Effector CD4-positive, alpha-beta T cell (primary cell): ENCODE measurements around the gene MCM6.
A peak's percentile ranks its signal among the peaks of the same experiment; 100 is the strongest.

Experiments used
- DNase-seq: peaks from one replicate; pipeline ENCODE4 v3.0.0-alpha.2; 2020

Gene MCM6

DNA sequence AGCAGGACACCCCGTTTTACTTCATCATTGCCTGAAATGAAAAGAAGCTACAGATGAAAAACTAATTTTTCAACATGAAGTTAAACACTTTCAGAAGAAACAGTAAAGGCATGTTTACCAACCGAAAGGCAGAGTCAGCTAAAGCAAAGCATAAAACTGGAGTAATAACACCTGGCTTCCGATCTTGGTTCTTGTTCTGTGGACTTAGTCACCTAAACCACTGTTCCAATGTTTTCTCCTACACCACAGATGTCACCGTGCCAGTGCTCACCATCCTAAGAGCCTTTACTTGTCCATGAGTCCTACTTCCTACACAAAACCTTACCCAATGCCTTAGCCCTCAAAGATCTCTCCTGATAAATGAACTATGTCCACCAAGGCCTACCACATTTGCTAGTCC, 13.5 kb downstream of the MCM6 start:
- DNase-seq, result no peak

DNA sequence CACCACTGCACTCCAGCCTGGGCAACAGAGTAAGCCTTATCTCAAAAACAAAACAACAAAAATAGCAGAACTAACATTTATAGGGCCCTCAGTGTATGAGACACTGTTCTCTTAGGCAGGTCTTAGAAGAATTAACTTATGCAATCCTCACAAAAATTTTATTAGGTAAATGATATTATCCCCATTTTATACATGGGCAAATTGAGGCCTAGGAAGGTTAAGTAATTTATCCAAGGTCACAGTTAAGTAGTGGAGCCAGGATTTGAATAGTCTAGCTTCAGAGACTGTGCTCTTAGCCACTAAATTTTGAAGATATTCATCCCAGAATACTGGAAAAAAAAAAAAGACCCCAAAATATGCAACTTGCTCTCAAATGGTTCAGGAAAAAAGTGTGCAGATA, 22.8 kb downstream of the MCM6 start:
- DNase-seq, result no peak

DNA sequence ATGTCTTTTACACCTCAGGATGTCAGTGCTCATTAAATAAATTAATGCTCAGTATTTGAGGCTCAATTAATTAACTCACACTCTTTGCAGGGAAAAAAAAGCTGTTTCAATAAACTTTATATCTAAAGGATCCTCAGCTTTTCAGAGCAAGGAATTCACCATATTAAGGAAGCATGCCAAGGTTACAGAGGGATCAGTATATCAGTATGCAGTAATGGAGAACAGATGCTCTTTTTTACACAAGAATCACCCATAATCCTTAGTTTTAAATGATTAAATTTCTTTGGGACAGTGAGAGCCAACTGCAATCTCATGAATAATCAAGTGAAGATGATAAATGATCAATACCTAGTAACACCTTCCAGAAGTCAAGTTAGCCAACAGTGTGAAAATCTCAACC, 24.4 kb downstream of the MCM6 start:
- no peak for DNase-seq

DNA sequence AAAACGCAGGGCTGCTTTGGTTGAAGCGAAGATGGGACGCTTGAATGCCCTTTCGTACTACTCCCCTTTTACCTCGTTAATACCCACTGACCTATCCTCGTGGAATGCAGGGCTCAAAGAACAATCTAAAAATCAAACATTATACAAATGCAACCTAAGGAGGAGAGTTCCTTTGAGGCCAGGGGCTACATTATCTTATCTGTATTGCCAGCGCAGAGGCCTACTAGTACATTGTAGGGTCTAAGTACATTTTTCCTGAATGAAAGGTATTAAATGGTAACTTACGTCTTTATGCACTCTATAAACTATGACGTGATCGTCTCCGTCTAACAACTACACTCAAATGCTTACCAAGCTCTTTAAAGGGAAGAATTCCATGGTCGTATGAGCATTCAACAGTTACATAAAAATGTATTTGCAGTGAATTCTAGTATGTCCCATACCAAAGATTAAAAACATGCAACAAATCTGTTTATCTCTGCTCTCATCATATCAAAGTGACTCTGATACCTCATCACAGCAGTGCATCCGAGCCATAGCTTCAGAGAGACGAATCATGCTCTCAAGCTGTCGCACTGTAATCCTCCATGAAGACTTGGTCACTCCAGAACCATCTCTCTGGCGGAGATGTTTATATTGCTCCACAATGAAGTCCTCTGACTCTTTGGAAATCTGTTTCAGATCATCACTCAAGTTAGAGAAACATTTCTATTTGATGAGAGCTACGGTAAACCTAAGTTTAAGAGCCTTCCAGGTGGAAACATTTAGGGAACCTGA, 25.2 kb downstream of the MCM6 start:
- DNase-seq, result no peak

- no peak for DNase-seq
Measured at GRCh38 chr2:135849087-135849486, 27.2 kb downstream of the MCM6 start.

GRCh38 chr2:135845997-135846396, 30.2 kb downstream of the MCM6 start:
- DNase-seq, result no peak

DNA sequence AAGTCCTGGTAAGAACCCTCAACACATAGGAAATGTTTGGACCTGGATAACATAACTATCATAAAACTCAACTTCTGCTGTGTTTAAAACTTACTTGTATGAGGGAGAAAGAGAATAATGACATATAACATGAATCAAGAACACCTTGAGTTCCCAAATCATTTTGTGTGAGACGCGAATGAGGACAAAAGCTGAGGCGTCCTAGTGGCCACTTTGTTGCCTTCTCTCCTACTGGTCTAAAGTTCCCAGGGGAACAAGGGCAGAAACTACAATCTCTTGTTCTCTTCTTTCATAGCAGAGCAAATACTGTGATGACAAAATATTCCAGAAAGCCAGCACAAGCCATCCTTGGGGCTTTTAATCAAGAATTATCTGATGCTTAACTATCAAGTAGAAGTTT, 31.0 kb downstream of the MCM6 start:
- no peak for DNase-seq

- DNase-seq, result no peak
Measured at GRCh38 chr2:135844301-135844895, 31.8 kb downstream of the MCM6 start.

DNA sequence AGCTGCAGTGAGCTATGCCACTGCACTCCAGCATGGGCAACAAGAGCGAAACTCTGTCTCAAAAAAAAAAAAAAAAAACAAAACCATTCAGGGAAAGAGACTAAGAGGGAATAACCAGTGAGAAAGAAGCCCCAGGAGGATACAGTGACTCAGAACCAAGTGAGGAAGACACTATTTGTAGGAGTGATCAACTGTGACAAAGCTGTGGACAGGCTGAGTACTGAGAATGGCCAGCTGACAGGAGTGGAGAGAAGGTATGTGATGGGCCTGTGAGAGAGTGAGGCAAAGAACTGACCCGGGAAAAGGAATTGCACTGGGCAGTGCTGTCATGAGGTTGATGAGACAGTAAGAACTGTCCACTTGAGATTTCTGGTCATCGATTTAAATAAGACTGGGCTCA, 32.6 kb downstream of the MCM6 start:
- no peak for DNase-seq

DNA sequence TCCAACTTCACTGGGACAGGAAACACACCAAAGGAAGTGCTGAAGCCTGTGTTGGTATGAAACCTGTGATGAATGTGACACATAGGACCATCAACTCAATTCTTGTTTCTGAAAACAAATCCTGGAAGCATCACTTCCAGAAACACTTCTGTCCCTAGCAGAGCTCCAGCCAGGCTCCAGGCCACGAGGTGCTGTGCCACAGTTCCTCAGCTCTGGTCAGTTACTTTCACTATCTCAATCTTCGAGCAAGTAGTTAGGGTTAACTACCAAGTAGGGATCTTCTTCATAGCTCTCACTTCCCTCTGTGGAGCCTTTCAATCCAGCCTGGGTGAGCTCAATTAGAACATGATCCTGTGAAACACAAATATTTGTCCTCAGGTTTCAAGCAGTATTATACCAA, 35.6 kb downstream of the MCM6 start:
- DNase-seq, result no peak

DNA sequence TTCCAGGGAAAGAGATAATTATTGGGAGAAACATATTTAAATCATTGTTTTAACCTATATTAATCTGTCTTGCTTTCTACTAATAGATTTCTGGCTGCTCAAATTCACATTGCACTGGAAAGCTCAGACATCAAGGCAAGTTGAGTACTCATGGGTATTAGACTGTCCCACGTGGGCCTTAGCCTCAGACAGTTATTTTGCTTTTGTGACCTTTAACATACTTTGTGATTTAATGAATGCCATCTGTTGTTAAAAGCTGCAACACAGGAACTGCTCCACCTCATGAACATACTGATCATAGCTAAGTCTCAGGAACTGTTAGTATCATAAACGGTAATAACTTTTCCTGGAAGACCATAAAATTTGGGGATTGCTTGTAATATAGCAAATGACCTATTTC, 36.5 kb downstream of the MCM6 start:
- no peak for DNase-seq

- DNase-seq, result no peak
Measured at GRCh38 chr2:135838502-135838901, 37.7 kb downstream of the MCM6 start.

GRCh38 chr2:135836596-135837270, 39.5 kb downstream of the MCM6 start, which contains the start of gene LCT:
TSS of gene LCT (minus strand) at chr2:135837184. CDS start at chr2:135837169, 15 bp downstream.
- DNase-seq, result no peak

DNA sequence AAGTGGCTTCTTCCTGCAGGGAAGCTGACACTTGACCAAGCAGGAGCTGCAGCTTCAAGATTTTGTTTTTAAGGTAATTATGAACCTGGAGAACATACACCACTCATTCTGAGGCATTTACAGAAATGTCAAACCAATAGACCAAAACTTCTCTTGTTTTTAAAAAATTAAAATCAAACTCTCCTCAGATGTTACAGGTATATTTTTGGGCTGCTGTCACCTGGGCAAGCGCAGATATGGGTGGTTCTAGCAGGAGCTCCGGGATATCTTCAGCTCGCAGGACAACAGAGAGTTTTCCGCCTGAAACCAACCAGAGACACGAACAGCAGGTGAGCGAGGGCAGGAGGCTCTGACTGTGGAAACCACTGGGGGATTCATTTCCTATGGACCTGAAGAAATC, 43.4 kb downstream of the MCM6 start:
- DNase-seq, result no peak

- no peak for DNase-seq
Measured at GRCh38 chr2:135831180-135831812, 44.9 kb downstream of the MCM6 start.

GRCh38 chr2:135829378-135830135, 46.7 kb downstream of the MCM6 start:
- DNase-seq, result no peak

DNA sequence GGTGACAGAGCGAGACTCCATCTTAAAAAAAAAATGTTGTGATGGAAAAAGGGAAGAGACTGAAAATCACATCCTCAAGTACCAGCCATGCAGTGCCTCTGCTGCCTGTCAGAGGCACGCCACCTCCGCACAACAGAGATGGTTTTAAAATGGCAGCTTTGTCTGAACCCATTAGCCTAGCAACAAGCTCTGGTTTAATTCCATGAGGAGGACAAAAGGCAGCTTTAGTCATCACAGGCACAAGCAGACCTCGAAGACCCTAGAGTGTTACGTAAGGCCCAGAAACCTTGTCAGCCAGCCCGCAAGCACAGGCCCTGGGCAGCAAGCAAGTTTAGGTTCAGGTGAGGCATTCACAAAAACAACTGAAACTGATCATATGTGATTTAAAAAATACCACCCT, 49.7 kb downstream of the MCM6 start:
- no peak for DNase-seq

DNA sequence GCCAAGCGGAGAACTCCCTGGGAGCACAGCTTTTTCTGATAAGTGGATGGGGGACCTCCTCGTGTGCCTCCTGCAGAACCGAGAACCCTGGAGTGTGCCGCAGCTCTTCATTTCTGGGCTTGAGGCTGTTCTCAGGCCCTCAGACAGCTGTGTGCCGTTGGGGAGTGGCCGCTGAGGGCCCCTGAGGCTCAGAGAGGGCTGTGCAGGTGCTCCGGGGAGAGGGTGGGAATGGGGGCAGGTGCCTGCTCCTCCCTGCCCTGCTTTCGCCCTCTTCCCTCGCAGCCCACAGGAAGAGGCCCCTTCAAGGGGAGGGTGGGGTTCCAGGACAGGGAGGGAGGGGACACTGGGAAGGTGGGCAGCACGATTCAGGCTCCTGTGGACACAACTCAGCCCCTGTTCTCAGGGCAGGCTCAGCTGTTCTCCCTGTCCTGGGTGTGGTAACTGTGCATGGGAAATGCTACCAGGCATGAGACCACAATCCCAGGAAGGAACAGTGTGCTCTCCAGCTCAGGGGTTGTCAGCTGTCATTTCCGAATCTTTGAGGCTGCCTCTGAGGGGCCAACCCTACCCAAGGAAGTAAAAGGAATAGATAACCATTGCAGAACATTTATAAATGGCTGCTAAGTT, 50.6 kb downstream of the MCM6 start:
- no peak for DNase-seq

GRCh38 chr2:135825131-135825530, 51.1 kb downstream of the MCM6 start:
- no peak for DNase-seq

GRCh38 chr2:135822855-135823254, 53.4 kb downstream of the MCM6 start:
- no peak for DNase-seq

DNA sequence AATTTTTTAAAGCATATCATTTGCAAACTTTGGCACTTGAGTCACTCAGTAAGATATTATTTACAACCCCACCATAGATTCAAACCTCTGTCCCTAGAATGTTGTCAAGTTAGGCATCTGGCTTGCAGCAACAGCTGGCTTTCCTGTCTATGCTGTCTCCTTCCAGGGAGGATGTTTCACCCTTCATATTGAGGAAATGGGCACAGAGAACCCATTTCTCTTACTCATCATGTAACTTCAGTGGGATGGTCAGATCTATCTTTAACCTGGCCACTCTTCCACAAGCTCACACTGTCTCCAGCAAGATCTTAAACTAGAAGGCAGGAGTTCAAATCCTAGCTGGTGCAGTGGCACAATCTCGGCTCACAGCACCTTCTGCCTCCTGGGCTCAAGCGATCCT, 55.1 kb downstream of the MCM6 start:
- DNase-seq, result no peak

DNA sequence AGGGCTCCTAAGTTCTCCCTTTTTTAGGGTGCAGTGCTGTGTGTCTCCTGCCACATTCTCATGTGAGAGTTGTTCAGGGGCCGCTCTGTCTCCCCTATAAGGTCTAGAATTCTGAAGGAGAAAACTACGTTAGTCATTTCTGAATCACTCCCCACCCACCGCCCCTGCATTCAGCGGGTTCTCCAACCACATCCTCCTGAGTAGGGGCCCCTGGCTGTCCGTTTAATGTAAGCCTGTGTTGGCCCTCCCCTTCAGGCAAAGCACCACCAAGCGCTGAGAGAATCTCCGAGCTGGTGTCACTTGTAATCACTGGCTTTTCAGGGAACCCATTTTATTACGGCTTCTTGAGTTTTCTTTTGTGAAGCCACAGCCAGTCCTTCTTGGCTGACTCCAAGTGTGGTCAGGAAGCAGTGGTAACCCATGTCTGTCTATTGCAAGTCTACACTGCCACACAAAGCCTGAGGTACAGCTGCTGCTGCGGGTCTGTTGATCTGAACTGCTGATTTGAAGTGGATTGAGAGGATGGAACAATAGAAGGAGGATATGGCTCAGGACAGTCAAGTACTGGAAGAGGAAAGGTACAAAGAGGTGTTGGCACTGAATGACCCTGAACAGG, 56.1 kb downstream of the MCM6 start:
- peak; percentile 19 for DNase-seq
